ENCODE results near the gene NPAS2. TPM values are rescaled to one million over a fixed set of nuclear protein-coding genes. Genes with fewer than 3 reads are reported as not detected.

Gene NPAS2
- total and polyA plus RNA-seq, 2 of the 8 experiments (the other 6 are each of a cell fraction or from before 2014, with no cell fraction given): 1.8 to 1.9 TPM

DNA sequence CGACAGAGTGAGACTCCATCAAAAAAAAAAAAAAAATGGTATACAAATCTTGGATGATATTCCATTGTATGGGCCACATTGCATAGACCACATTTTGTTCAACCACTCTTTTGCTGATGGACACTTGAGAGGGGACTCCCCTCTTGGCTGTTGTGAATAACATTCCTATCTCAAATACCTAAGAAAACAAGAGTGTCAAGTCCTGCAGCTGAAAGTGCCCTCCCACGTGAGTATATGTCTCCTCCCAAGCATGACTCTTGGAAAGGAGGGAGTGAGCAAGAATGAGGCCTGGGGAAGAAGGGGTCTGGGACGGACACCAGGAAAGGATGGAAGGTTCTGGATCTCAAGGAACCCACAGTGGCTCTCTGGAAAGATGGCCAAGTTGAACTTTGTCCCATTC lies 36.0 kb upstream of the NPAS2 start (continued):
- no peak for TF ChIP-seq SAP30 (IDR thresholded peaks at IDR 0.05; ENCODE audit: insufficient read depth, insufficient replicate concordance, low read length)

Measured in H1 (cell line).